ENCODE results near the gene KANK4. TPM values are rescaled to one million over a fixed set of nuclear protein-coding genes. Genes with fewer than 3 reads are reported as not detected.

The KANK4 gene
- total and polyA plus RNA-seq, 2 of the 4 experiments (the other 2 are of a cell fraction): not detected

GRCh38 chr1:62288662-62289061 lies 30.6 kb downstream of the KANK4 start:
- no peak overlapping the region for H3K4me2 ChIP-seq (ENCODE audit: low read depth, low read length)
- H3K56ac ChIP-seq (ENCODE audit: extremely low read depth, insufficient read depth, low read length): no peak overlapping the region
- no peak overlapping the region for H3K23ac ChIP-seq (ENCODE audit: low read depth, low read length)
- no peak overlapping the region for H3K18ac ChIP-seq (ENCODE audit: low read depth, low read length)
- no peak overlapping the region for H2BK20ac ChIP-seq (ENCODE audit: low read depth, low read length)
- dilution Hi-C loops (cut with HindIII; ENCODE audit: low sequenced_read_pairs, unreplicated experiment): no loop called here
- H3K9me3 ChIP-seq (ENCODE audit: control insufficient read depth, insufficient read depth, low read length): no peaks in the 10 kb centered on the region
- H3K4me1 ChIP-seq (ENCODE audit: control insufficient read depth, insufficient read depth, low read length): no peaks in the 10 kb centered on the region
- H4K5ac ChIP-seq (ENCODE audit: low read depth, low read length): no peak overlapping the region
- in situ Hi-C loops (cut with MboI; ENCODE audit: low sequenced_read_pairs): no loop called here
- no peak overlapping the region for H3K9ac ChIP-seq (ENCODE audit: low read depth, low read length)
- H4K20me1 ChIP-seq (ENCODE audit: insufficient read depth, low read length): no peaks in the 10 kb centered on the region
- no peak overlapping the region for H3K4me3 ChIP-seq (ENCODE audit: insufficient read depth, low read depth, low read length)
- intact Hi-C loops (cut with micrococcal nuclease): no loop called here
- H3K9me1 ChIP-seq (ENCODE audit: insufficient read depth, low read length): no peaks in the 10 kb centered on the region
- no peak overlapping the region for H3K27ac ChIP-seq (ENCODE audit: insufficient read depth, low read length)
- H2AK5ac ChIP-seq (ENCODE audit: low read depth, low read length): no peak overlapping the region
- no peaks in the 10 kb centered on the region for H3K36me3 ChIP-seq (ENCODE audit: control insufficient read depth, insufficient read depth, low read length)
- no peak overlapping the region for H4K8ac ChIP-seq (ENCODE audit: low read depth in 2 of 2, low read length in 2 of 2)
- no peak for DNase-seq
- no peak overlapping the region for H2BK120ac ChIP-seq (ENCODE audit: low read depth, low read length)
- ATAC-seq (ENCODE audit: low read depth): no peak
- H2AFZ ChIP-seq (replicated peaks; ENCODE audit: low read length, poor library complexity): no peak overlapping the region
- ChIA-PET CTCF (interaction anchor here (0.6 kb wide), 1 partner anchor 158 kb away, joined by 4 read pairs; no protein-coding TSS in a partner anchor), POLR2A (ENCODE audit: unreplicated experiment) (no interaction called here)
- H2AK9ac ChIP-seq (replicated peaks; ENCODE audit: low read depth, low read length, poor library complexity): no peak overlapping the region
- no peak overlapping the region for H3K14ac ChIP-seq (replicated peaks; ENCODE audit: low read depth, low read length)
- no peaks in the 10 kb centered on the region for H3K79me1 ChIP-seq (ENCODE audit: low read depth in 1 of 2, low read length in 2 of 2)
- no peak overlapping the region for H3K4ac ChIP-seq (ENCODE audit: low read depth, low read length)
- no peak overlapping the region for H2BK15ac ChIP-seq (ENCODE audit: low read depth, low read length)
- no peak overlapping the region for H2BK5ac ChIP-seq (ENCODE audit: low read depth, low read length, poor library complexity, severe bottlenecking)
- no TSS peak for BruUV-seq (replicated peaks)
- peaks cover 8% of the 10 kb centered on the region; the same call in 1 of the 2 replicates for H3K27me3 ChIP-seq (ENCODE audit: control insufficient read depth, insufficient read depth, low read length)
- no CpG with 5 or more reads among the region's 4 CpGs for WGBS, 2 experiments (ENCODE audit: extremely low coverage in 2 of 2, insufficient read length in 1 of 2)
- TF ChIP-seq MAZ (IDR thresholded peaks at IDR 0.05; ENCODE audit: borderline replicate concordance, low read depth, low read length) (no peak), ELK1 (IDR thresholded peaks at IDR 0.05; ENCODE audit: borderline replicate concordance, low read depth, low read length) (no peak), CTCF (conservative IDR thresholded peaks at IDR 0.05; ENCODE audit: low read depth, low read length) (no peak), FOS (IDR thresholded peaks at IDR 0.05; ENCODE audit: low read depth, low read length) (no peak), SMC3 (IDR thresholded peaks at IDR 0.05; ENCODE audit: low read depth, low read length) (no peak), MXI1 (IDR thresholded peaks at IDR 0.05; ENCODE audit: borderline replicate concordance, low read depth, low read length) (no peak), BHLHE40 (IDR thresholded peaks at IDR 0.05; ENCODE audit: low read depth, low read length) (no peak), RAD21 (IDR thresholded peaks at IDR 0.05; ENCODE audit: low read length) (no peak), NFE2L2 (IDR thresholded peaks at IDR 0.05; ENCODE audit: low read depth, low read length) (no peak), RCOR1 (IDR thresholded peaks at IDR 0.05; ENCODE audit: insufficient replicate concordance, low read length) (no peak)
- H4K91ac ChIP-seq (ENCODE audit: insufficient read depth, low read depth, low read length): no peak overlapping the region

All from IMR-90 (cell line).